ENCODE data around the gene CCNT2.

GRCh38 chr2:134934641-134935040, 16.0 kb downstream of the CCNT2 start:
- TF ChIP-seq POLR2AphosphoS5 (IDR thresholded peaks at IDR 0.05; ENCODE audit: low read depth, low read length), result no peak
- no peak for TF ChIP-seq REST (IDR thresholded peaks at IDR 0.05; ENCODE audit: insufficient read depth in 1 of 2, low read depth in 2 of 2, low read length in 2 of 2)
- TF ChIP-seq SIN3A (IDR thresholded peaks at IDR 0.05; ENCODE audit: borderline replicate concordance, insufficient read depth, low read length), result no peak
- no peak for TF ChIP-seq TAF1 (IDR thresholded peaks at IDR 0.05; ENCODE audit: borderline replicate concordance, insufficient read depth, low read length)

All from PFSK-1 (cell line).